ENCODE measurements around the gene NLRP5. TPM values are rescaled to one million over a fixed set of nuclear protein-coding genes. Genes with fewer than 3 reads are reported as not detected.

The NLRP5 gene
- total RNA-seq, 4 donors from 2014 or later: not detected

- Histone ChIP-seq H3K4me1 (no peaks in the 10 kb centered on the region), H3K9me3 (peaks cover 0 to 15% (median 12%) of the 10 kb centered on the region in 4 donors), H3K36me3 (no peaks in the 10 kb centered on the region), H3K27me3 (peaks cover 0 to 15% (median 0%) of the 10 kb centered on the region in 4 donors), H3K4me3 (no peak overlapping the region), H3K27ac (replicated peaks in 1 of 4) (no peak overlapping the region)
- TF ChIP-seq POLR2A (IDR thresholded peaks at IDR 0.05; ENCODE audit: low read depth): no peak
- no peak for TF ChIP-seq POLR2AphosphoS5 (IDR thresholded peaks at IDR 0.05)
- TF ChIP-seq EP300 (IDR thresholded peaks at IDR 0.05): no peak
- no peak for TF ChIP-seq CTCF (IDR thresholded peaks at IDR 0.05)
- WGBS: 72% methylated on average over 9 of the region's 9 CpGs
- DNase-seq (ENCODE audit: extremely low spot score): no peak
- intact Hi-C loops (cut with DNase I): no loop called here
Measured at GRCh38 chr19:55980415-55980814, 6.2 kb upstream of the NLRP5 start.

- Histone ChIP-seq H3K4me1 (no peaks in the 10 kb centered on the region), H3K27me3 (peaks cover 0 to 16% (median 0%) of the 10 kb centered on the region in 4 donors), H3K36me3 (no peaks in the 10 kb centered on the region), H3K9me3 (no peaks in the 10 kb centered on the region), H3K4me3 (no peak overlapping the region), H3K27ac (replicated peaks in 1 of 4) (no peak overlapping the region)
- no peak for DNase-seq (ENCODE audit: extremely low spot score)
- TF ChIP-seq CTCF (IDR thresholded peaks at IDR 0.05): no peak
- TF ChIP-seq POLR2AphosphoS5 (IDR thresholded peaks at IDR 0.05): no peak
- no peak for TF ChIP-seq EP300 (IDR thresholded peaks at IDR 0.05)
- 72% methylated on average over 1 of the region's 1 CpG for WGBS
- intact Hi-C loops (cut with DNase I): no loop called here
Measured at GRCh38 chr19:55985254-55985653, 1.3 kb upstream of the NLRP5 start.

- Histone ChIP-seq H3K27ac (replicated peaks in 1 of 4) (no peak overlapping the region), H3K36me3 (no peaks in the 10 kb centered on the region), H3K27me3 (peaks cover 0 to 9% (median 0%) of the 10 kb centered on the region in 4 donors), H3K4me3 (no peak overlapping the region), H3K4me1 (no peaks in the 10 kb centered on the region), H3K9me3 (peaks cover 0 to 12% (median 0%) of the 10 kb centered on the region in 4 donors)
- TF ChIP-seq POLR2AphosphoS5 (IDR thresholded peaks at IDR 0.05) (no peak), EP300 (IDR thresholded peaks at IDR 0.05) (no peak), CTCF (IDR thresholded peaks at IDR 0.05) (no peak), POLR2A (IDR thresholded peaks at IDR 0.05; ENCODE audit: low read depth) (no peak)
- intact Hi-C loops (cut with DNase I): no loop called here
- no peak for DNase-seq (ENCODE audit: extremely low spot score)
- 85% methylated on average over 5 of the region's 5 CpGs for WGBS
Measured at GRCh38 chr19:55990831-55991230, 4.3 kb downstream of the NLRP5 start.

GRCh38 chr19:55993492-55993891 is 6.9 kb downstream of the NLRP5 start:
- Histone ChIP-seq H3K9me3 (peaks cover 0 to 23% (median 0%) of the 10 kb centered on the region in 4 donors), H3K36me3 (no peaks in the 10 kb centered on the region), H3K4me1 (no peaks in the 10 kb centered on the region), H3K4me3 (no peak overlapping the region), H3K27ac (replicated peaks in 1 of 4) (no peak overlapping the region), H3K27me3 (no peaks in the 10 kb centered on the region)
- no peak for TF ChIP-seq POLR2A (IDR thresholded peaks at IDR 0.05; ENCODE audit: low read depth)
- TF ChIP-seq EP300 (IDR thresholded peaks at IDR 0.05): no peak
- no peak for TF ChIP-seq POLR2AphosphoS5 (IDR thresholded peaks at IDR 0.05)
- no peak for TF ChIP-seq CTCF (IDR thresholded peaks at IDR 0.05)
- intact Hi-C loops (cut with DNase I): no loop called here
- no peak for DNase-seq (ENCODE audit: extremely low spot score)
- 50% methylated on average over 1 of the region's 1 CpG for WGBS

GRCh38 chr19:56014765-56015164 is 28.2 kb downstream of the NLRP5 start:
- no peaks in the 10 kb centered on the region for H3K36me3 ChIP-seq
- H3K27me3 ChIP-seq: peaks cover 0 to 19% (median 0%) of the 10 kb centered on the region in 4 donors
- peaks cover 0 to 4% (median 0%) of the 10 kb centered on the region in 4 donors for H3K9me3 ChIP-seq
- TF ChIP-seq EP300 (IDR thresholded peaks at IDR 0.05) (no peak), CTCF (IDR thresholded peaks at IDR 0.05) (no peak), POLR2AphosphoS5 (IDR thresholded peaks at IDR 0.05) (no peak), POLR2A (IDR thresholded peaks at IDR 0.05; ENCODE audit: low read depth) (no peak)
- WGBS: 75% methylated on average over 1 of the region's 1 CpG
- no peaks in the 10 kb centered on the region for H3K4me1 ChIP-seq
- intact Hi-C loops (cut with DNase I): no loop called here
- no peak overlapping the region for H3K4me3 ChIP-seq
- no peak for DNase-seq (ENCODE audit: extremely low spot score)
- H3K27ac ChIP-seq (replicated peaks in 1 of 4): no peak overlapping the region

All from esophagus muscularis mucosa (tissue), 4 donors.